Sciatic nerve (tissue), 2 donors: ENCODE measurements around the gene TMEM63C. TPM values are rescaled to one million over a fixed set of nuclear protein-coding genes. Genes with fewer than 3 reads are reported as not detected.

Source experiments
- ATAC-seq: fragments of 200-7000 bp; cut with Tn5 transposase; one replicate; pipeline ENCODE4 v1.9.1; 2020; ENCODE audit warnings: mild to moderate bottlenecking, moderate library complexity
- DNase-seq: peaks from one replicate; pipeline ENCODE4 v3.0.0-alpha.2; 2020; ENCODE audit warnings: low spot score
- intact Hi-C: fragments of 100-400 bp; cut with DNase I; formaldehyde crosslinking; loops from one replicate; pipeline ENCODE4 v1.14.2; 2022
- total RNA-seq: library from RNA; stranded (reverse); fragmentation: NEBNext Ultra II Directional; extraction: Animal tissue kit (Norgen Biotek cat#: 25700); gene quantifications from one replicate; pipeline ENCODE4 v1.2.1, GENCODE V29; 2021
- donor health status: DM: no; HTN: no; CAD: no.
- donor health status: DM: no; HTN: no; CAD: no.

The TMEM63C gene
- total RNA-seq, 1 donor from 2014 or later: not detected

DNA sequence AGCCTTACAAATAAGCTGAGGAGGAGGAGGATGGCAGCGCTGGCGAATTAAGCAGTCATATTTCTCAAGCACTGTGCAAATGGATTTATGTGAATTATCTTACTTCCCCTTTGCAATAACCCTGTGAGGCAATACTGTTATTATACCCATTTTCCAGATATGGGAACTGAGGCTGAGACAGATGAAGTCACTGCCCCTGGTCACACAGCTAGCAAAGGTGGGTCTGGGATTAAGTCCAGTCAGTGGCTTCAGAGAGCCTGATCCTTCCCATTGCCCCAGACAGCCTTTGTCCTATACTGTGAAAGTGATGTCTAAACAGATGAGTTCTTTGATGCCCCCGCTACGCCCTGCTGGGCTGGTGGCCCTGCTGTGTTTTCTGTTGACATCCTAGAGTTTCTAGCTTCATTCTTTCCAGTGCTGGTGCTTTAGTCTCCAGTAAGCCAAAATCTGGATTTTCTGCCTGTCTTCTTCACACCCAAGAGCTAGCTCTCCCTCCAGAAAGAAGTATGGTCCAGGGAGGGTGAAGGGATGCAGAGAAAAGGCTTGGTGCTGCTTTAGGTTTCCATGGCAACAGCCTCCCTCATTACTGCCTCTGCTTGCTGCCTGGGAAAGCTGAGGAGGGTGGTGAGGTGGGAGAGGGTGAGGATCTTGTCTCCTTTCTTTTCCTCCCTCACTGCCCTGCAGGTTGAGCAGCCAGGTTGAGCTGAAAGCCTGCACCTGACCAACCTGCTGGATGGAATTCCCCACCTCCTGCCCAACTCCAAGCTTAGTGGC, 30.7 kb downstream of the TMEM63C start:
- intact Hi-C loops: no loop called here
- no peak for ATAC-seq
- DNase-seq: no peak

DNA sequence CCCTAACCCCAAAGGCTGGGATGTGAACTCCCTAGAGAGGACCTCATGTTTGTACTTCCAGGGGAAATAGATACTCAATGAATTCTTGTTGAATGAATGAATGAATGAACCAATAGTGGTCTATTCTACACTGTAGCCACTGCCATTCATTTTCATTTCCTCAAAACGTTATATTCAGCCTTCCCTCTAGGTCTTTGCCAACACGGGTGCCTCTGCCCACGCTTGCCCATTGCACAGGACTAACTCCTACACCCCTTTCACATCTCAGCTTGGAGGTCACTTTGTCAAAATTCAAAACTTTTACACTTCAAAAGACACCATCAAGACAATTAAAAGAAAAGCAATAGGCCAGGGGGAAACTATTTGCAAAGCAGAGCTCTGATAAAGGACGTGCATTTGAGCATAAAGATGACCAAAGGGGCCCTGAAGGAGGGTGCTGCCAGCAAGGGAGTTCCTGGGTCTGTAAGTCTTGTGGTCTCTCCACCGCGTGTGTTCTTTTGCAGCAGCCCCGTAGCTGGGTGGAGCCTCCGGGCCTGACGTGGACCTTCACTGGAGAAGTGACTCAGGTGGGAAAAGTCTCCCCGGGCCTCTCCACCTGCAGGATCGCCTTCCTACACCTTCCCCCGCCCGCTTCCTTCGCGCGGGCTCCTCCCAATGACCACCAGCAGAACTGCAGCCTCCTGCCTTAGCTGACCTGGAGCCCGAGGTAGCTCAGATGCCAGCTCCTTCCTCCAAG, 31.5 kb downstream of the TMEM63C start:
- intact Hi-C loops: no loop called here
- ATAC-seq (no peak), DNase-seq (no peak)

GRCh38 chr14:77213679-77214016, 32.0 kb downstream of the TMEM63C start:
- ATAC-seq: no peak
- no peak for DNase-seq
- intact Hi-C loops: no loop called here

GRCh38 chr14:77214216-77214615, 32.6 kb downstream of the TMEM63C start:
- no peak for ATAC-seq
- intact Hi-C loops: no loop called here
- no peak for DNase-seq

DNA sequence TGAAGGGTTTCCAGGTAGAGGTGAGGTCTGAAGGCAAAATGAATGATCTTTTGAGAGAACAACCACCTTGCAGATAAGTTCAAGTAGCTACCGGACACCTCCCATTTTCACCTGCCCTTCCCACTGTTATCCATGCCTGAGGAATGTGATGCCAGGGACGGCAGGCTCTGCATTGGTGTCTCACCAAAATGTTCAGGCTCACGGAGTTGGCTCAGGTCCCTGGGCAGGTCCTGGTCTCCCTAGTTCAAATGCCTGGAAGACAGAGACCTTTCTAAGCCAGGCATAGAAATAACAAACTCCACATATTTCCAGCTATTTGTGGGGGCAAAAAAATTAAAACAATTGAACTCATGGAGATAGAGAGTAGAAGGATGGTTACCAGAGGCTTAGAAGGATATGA, 36.0 kb downstream of the TMEM63C start:
- DNase-seq: no peak
- ATAC-seq: no peak
- intact Hi-C loops: no loop called here

DNA sequence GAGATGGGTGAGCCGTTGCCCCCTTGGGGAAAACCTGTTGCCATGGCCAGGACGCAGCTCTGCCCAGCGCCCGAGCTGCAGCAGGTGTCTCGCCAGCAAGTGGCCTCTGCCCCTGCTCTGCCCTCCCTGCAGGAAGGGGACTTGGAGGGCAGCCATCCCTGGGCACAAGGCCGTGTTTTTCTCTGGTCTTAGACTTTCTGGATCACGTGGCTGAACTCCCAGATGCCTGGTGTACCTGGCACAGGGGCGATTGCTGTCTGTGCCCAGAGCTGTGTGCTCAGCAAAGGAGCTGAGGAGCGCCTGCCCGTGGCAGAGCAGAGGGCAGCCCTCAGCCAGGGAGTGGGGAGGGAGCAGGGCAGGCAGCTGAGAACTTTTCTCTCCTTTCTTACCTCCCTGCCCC, 38.0 kb downstream of the TMEM63C start:
- no peak for ATAC-seq
- no peak for DNase-seq
- intact Hi-C loops: no loop called here

- intact Hi-C loops: no loop called here
- ATAC-seq (no peak), DNase-seq (no peak)
Observed at GRCh38 chr14:77220246-77221017, 38.8 kb downstream of the TMEM63C start.

GRCh38 chr14:77221241-77221871, 39.8 kb downstream of the TMEM63C start:
- no peak for DNase-seq
- ATAC-seq: no peak
- intact Hi-C loops: no loop called here

DNA sequence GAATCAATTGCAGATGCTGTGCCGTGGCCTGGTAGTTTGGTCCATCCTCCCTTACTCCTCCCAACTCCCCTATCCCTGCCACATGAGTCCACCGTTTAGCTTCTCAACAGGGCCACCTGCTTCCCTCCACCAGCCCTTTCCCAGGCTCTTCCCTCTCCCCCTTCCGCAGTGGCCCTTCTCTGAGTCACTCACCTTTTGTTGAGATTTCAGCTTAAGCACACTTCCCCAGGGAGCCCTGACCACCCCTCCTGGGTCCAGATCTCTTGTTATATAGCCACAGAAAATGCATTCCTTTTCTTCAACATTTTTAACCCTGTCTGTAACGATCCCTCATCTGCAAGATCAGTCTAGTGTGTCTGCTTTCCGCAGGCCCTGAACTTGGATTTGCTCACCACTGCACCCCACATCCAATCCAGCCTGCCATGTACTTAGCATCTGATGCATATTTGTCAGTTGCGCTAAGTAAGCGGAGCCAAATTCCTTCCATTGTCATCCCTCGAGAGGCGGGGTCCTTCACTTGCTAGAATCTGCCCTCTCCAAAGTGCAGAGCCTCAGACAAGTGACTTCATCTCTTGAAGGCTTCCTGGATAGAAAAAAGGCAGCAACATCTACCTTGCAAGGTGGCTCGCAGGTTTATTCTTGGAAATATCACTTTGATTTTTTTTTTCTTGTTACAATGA, 41.1 kb downstream of the TMEM63C start:
- intact Hi-C loops: no loop called here
- ATAC-seq: no peak
- DNase-seq: no peak

- ATAC-seq: no peak
- intact Hi-C loops: no loop called here
- no peak for DNase-seq
Observed at GRCh38 chr14:77224212-77224611, 42.6 kb downstream of the TMEM63C start.

DNA sequence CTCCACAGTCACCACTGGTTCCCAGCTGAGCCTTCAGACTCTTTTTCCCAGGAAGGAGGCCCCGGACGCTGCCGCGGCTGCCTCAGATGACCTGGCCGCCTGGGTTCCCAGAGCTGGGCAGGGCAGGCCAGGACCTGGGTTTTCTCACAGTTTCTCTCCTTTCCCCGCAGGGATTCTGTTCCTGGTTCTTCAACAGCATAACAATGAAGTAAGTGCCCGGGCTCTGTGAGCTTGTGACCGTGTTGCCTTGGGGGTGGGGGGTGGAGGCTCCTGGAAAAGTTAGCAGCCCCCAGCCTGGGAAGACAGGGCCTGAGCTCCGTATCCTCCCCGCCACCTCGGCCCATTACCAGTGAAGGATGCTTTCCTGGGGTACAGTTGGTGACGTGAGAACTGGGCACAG, 43.7 kb downstream of the TMEM63C start:
- intact Hi-C loops: no loop called here
- DNase-seq: no peak
- no peak for ATAC-seq

GRCh38 chr14:77225892-77226557, 44.4 kb downstream of the TMEM63C start:
- ATAC-seq (no peak), DNase-seq (no peak)
- intact Hi-C loops: no loop called here

GRCh38 chr14:77228056-77228455, 46.5 kb downstream of the TMEM63C start:
- DNase-seq: no peak
- intact Hi-C loops: no loop called here
- ATAC-seq: no peak

DNA sequence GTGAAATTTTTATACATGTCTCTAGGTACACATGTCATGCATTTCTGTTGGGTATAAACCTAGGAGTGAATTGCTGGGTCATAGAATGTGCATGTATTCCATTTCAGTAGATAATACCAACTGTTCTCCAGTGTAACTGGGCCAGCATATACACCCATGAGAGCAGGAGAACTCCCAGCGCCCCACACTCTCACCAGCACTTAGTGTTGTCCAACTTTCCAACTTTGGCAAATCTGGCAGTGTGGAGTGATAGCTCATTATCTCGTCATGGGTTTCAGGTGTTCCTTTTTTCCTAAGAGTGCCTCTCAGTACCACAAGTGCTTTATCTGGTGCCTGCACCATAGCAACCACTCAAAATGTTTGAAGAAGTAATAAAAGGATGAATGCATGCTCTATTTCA, 49.3 kb downstream of the TMEM63C start:
- intact Hi-C loops: no loop called here

GRCh38 chr14:77231721-77232120, 50.1 kb downstream of the TMEM63C start:
- DNase-seq (no peak), ATAC-seq (no peak)
- intact Hi-C loops: no loop called here

More for the DNA sequence above, 49.3 kb downstream of the TMEM63C start:
- DNase-seq (no peak), ATAC-seq (no peak)

- DNase-seq (no peak), ATAC-seq (no peak)
- intact Hi-C loops: no loop called here
Observed at GRCh38 chr14:77236814-77237213, 55.2 kb downstream of the TMEM63C start.

GRCh38 chr14:77238356-77238755, 56.8 kb downstream of the TMEM63C start:
- DNase-seq (no peak), ATAC-seq (no peak)
- intact Hi-C loops: no loop called here

DNA sequence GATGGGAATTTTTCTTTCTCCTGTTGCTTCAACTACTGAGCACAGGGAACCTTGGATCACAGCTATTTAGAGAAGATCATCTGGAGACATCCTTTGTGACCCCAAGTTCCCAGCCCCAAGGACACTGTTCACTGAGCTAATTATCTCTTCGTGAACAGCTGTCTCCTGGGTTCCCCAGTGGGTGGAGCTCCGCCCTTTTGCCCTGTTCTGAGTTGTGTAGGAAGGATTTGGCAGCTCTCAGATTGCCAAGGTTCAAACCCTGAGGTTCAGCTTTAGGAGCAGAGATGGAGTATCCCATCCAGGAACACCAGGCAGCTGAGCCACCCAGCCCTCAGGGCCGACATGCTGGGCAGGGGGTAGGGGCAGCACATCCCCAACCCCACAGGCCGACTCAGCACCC, 57.4 kb downstream of the TMEM63C start:
- DNase-seq: no peak
- intact Hi-C loops: no loop called here
- no peak for ATAC-seq

DNA sequence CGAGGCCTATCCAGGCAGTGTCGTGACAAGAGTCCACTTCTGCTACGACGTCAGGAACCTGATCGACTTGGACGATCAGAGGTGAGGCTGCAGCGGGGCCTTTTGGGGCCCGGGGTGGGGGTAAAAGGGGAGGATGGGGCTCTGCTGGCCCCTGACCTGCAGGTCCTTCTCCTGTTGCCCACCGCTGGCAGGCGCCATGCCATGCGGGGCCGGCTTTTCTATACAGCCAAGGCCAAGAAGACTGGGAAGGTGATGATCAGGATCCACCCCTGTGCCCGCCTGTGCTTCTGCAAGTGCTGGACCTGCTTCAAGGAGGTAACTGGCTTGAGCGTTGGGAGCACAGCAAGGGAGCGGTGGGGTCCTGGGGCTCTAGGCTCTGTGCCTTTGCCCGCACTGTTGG, 57.8 kb downstream of the TMEM63C start:
- no peak for ATAC-seq
- DNase-seq: no peak
- intact Hi-C loops: no loop called here
